ENCODE data around the gene DHRS13. TPM values are rescaled to one million over a fixed set of nuclear protein-coding genes. Genes with fewer than 3 reads are reported as not detected.

The DHRS13 gene
- total RNA-seq, result 10 to 100 TPM; 36.8 to 61.3 TPM

DNA sequence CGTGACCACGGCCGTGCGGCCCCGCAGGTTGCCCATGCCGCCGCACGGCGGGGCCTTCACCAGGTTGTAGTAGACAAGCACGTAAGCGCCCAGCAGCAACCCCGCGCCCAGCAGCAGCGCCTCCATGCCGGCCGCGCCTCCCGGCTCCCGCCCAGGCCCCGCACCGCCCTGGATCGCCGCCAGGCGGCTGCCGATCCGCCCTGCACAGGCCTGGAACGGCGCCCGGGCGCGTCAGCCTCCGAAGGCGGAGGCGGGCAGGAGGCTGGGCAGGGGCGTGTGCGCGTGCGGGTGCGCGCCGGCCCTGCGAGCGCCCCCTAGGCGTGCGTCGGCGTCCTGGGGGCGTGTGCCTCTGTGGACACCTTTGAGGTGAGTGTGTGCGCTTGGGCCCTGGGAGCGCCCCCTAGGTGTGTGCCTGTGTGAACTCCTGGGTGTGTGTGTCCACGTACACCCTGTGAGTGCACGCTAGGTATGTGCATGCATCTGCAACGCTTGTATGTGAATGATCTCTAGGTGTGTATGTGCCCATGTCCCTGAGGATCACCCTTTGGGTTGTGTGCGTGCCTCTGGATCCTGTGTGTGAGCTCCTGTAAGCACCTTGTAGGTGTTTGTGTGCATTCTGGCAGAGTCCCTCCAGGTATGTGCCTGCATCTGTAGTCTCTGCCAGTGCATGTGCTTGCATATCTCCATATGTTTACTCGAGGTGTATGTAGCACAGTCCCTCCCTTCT is at the start of gene DHRS13:
TSS of gene DHRS13 (minus strand) at position 261 of the 727 bp plus-strand sequence. CDS start at position 126, 135 bp downstream.
- Histone ChIP-seq H3K36me3 (peaks cover 0 to 9% of the 10 kb centered on the region in 2 donors), H3K4me3 (peak within 1 kb of the TSS; percentile 73 to 81), H3K27me3 (replicated peaks; ENCODE audit: insufficient read depth) (no peaks in the 10 kb centered on the region), H3K4me1 (replicated peaks) (peaks cover 12% of the 10 kb centered on the region), H3K27ac (peak within 1 kb of the TSS; percentile 78 to 85), H3K9me3 (no peaks in the 10 kb centered on the region)
- TF ChIP-seq POLR2AphosphoS5 (IDR thresholded peaks at IDR 0.05) (peak; percentile 39), CTCF (IDR thresholded peaks at IDR 0.05) (peak; percentile 80 to 98 (median 92)), POLR2A (IDR thresholded peaks at IDR 0.05) (peak; percentile 70)
- DNase-seq (ENCODE audit: low spot score), result peak; percentile 89
- intact Hi-C loops (cut with DNase I), result no loop called here
- 2% methylated on average over 21 of the region's 55 CpGs for WGBS

DNA sequence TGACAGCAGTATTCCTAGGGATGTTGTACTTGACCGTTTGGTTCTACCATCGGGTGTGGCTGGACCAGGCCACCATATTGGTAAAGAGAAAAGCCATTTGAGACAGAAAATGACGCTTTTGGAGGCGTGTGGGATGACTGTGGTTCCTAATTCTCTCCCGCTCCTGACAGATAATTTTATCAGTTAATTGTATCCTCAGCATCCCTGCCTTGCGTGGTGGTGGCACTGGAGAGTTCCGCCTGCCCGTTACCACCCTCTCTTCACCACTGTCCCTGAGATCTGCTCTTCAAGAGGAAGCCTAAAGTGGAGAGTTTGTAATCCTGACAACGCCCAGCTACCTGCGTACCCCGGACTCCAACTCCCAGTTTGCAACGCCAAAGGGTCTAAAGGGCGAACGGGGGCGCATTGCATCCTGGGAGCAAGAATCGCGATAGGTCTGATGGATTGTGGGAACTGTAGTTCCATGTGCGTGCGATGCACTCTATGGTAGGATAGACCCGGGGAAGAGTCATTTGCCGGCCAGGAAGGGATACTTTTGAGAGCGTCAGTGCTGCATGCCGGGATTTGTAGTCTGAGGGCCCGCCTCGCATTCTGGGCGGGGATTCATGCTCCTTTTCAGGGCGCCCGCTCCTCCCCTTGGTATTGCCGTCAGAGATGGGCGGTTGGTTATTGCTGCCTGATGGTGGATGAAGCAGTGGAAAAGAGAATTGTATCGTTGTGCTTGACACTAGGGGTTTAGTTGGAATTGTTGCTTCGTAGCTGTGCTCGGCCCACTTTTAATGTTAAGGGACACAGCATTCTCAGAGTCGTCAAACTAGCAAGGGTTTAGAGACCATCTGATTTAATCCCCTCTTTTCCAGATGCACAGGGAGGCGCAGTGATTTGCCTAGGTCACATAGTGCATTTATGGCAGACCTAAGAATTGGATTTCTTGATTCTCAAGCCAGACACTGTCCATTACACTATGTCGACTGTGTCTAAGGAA is 49.4 kb upstream of the DHRS13 start:
- H3K4me1 ChIP-seq (replicated peaks), result peaks cover 4% of the 10 kb centered on the region
- peak overlapping the region; percentile 52 to 61 for H3K4me3 ChIP-seq
- H3K9me3 ChIP-seq, result no peaks in the 10 kb centered on the region
- TF ChIP-seq POLR2AphosphoS5 (IDR thresholded peaks at IDR 0.05) (peak; percentile 100), CTCF (IDR thresholded peaks at IDR 0.05) (peak in 2 of 4 experiments; percentile 7 to 14), POLR2A (IDR thresholded peaks at IDR 0.05) (peak; percentile 58)
- H3K27me3 ChIP-seq (replicated peaks; ENCODE audit: insufficient read depth), result no peaks in the 10 kb centered on the region
- intact Hi-C loops (cut with DNase I), result loop anchor here (5.0 kb wide), 2 partner anchors 225 to 615 kb away; partner anchors contain the start of genes IFT20, NEK8, TLCD1 and TNFAIP1
- H3K36me3 ChIP-seq, result no peaks in the 10 kb centered on the region
- peak overlapping the region; percentile 98 to 99 for H3K27ac ChIP-seq
- DNase-seq (ENCODE audit: low spot score), result peak; percentile 98
- 4% methylated on average over 36 of the region's 36 CpGs for WGBS

DNA sequence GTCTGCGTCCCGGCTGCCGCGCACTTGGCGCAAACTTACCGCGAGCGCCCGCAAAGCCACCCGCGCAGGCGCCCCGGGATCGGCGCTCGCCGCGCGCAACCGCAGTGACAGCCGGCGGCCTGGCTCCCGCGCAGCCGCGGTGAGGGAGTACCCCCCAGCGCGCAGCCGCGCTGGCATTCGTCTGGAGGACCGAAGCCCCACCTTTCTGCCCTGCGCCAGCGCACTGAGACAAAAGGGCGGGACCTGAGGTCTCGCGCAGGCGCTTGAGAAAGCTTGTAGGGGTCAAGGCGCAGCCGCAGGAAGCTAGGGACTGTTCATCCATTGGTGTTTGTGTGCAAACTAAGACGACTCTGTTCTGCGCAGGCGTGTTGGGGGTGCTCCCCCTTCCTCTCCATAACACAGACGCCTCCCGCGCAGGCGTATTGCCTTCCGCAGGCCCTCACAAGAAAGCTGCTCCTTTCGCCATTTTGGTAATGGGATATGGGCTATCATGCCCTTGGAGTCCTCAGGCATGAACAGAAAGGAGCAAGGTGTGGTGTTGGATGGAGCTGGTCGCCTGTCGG is 48.6 kb upstream of the DHRS13 start, which contains the start of gene PHF12:
TSS of gene PHF12 (minus strand) at position 91 of the 563 bp plus-strand sequence. CDS start 558 bp downstream, outside the sequence.
- Histone ChIP-seq H3K27ac (peak within 1 kb of the TSS; percentile 98 to 99), H3K27me3 (replicated peaks; ENCODE audit: insufficient read depth) (no peaks in the 10 kb centered on the region), H3K4me3 (peak within 1 kb of the TSS; percentile 82 to 96), H3K9me3 (no peaks in the 10 kb centered on the region), H3K36me3 (no peaks in the 10 kb centered on the region), H3K4me1 (replicated peaks) (peaks cover 11% of the 10 kb centered on the region)
- TF ChIP-seq POLR2A (IDR thresholded peaks at IDR 0.05), result peak; percentile 71
- peak; percentile 87 for TF ChIP-seq POLR2AphosphoS5 (IDR thresholded peaks at IDR 0.05)
- peak in 2 of 4 experiments; percentile 0 to 41 for TF ChIP-seq CTCF (IDR thresholded peaks at IDR 0.05)
- intact Hi-C loops (cut with DNase I), result loop anchor here (5.0 kb wide), 2 partner anchors 224 to 614 kb away; partner anchors contain the start of genes IFT20, NEK8, TLCD1 and TNFAIP1
- 0% methylated on average over 18 of the region's 51 CpGs for WGBS
- DNase-seq (ENCODE audit: low spot score), result peak; percentile 100

DNA sequence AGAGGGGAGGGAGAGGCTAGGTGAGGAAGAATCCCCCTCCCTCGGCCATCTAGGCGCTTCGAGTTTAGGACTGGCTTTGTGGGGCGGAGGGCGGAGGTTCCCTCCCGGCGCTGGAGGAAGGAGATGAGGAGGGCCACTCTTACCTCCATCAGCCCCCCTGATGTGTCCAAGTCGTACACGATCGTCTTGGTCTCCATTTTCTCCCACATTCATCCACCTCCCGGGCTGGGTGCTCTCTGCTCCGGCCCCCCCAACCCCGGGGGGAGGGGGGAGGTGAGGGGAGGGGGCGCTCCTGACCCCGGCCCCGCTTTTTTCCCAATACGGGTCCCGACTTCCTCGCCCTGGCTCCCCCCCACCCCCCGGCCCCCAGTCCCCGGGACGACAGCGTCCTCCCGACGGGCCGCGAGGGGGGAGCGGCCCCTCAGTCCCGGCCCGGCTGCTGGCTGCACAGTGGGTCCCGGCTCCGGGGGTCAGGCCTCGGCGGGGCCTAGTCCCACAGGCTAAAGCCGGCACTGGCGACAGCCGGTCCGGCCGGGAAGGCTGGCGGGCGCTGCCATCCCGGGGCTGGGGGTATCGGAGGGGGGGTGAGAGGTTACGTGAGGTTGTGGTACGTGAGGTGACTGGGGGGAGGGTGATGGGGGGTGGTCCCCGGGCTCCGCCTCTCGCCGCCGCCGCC is 48.0 kb upstream of the DHRS13 start:
- Histone ChIP-seq H3K4me3 (peak overlapping the region; percentile 82 to 96), H3K27ac (peak overlapping the region; percentile 87 to 99), H3K4me1 (replicated peaks) (peaks cover 17% of the 10 kb centered on the region), H3K9me3 (no peaks in the 10 kb centered on the region), H3K36me3 (no peaks in the 10 kb centered on the region), H3K27me3 (replicated peaks; ENCODE audit: insufficient read depth) (no peaks in the 10 kb centered on the region)
- under 1% methylated on average over 35 of the region's 51 CpGs for WGBS
- intact Hi-C loops (cut with DNase I), result loop anchor here (5.0 kb wide), 2 partner anchors 224 to 614 kb away; partner anchors contain the start of genes IFT20, NEK8, TLCD1 and TNFAIP1
- DNase-seq (ENCODE audit: low spot score), result peak; percentile 15
- TF ChIP-seq CTCF (IDR thresholded peaks at IDR 0.05), result no peak
- TF ChIP-seq POLR2AphosphoS5 (IDR thresholded peaks at IDR 0.05), result no peak
- TF ChIP-seq POLR2A (IDR thresholded peaks at IDR 0.05), result no peak
